Subcutaneous abdominal adipose tissue (tissue), 5 donors: ENCODE measurements around the gene AOAH.
"Not testable (repeated sequence)": the region's sequence is repeated elsewhere in the genome, so short reads cannot be mapped to it uniquely, and the experiment has no call there.

Experiments used
- H3K27ac ChIP-seq: one replicate; pipeline ENCODE4 v1.7.0; 2013; ENCODE audit warnings: low read depth, mild to moderate bottlenecking, inconsistent platforms, low read length, moderate library complexity
- H3K27me3 ChIP-seq, 5 donors: one replicate each; pipeline ENCODE4 v1.7.0; 2013; ENCODE audit warnings: low read length in 5 of 5, inconsistent platforms in 1 of 5; ENCODE audit not compliant: control insufficient read depth in 5 of 5, insufficient read depth in 4 of 5
- H3K36me3 ChIP-seq, 5 donors: one replicate each; pipeline ENCODE4 v1.7.0; 2013; ENCODE audit warnings: low read length in 5 of 5; ENCODE audit not compliant: control insufficient read depth in 5 of 5, insufficient read depth in 5 of 5
- H3K4me1 ChIP-seq, 5 donors: one replicate each; pipeline ENCODE4 v1.7.0; 2013; ENCODE audit warnings: low read length in 5 of 5, mild to moderate bottlenecking in 3 of 5, moderate library complexity in 1 of 5; ENCODE audit not compliant: control insufficient read depth in 5 of 5, insufficient read depth in 5 of 5
- H3K4me3 ChIP-seq, 5 donors: one replicate each; pipeline ENCODE4 v1.7.0; 2013; ENCODE audit warnings: low read length in 5 of 5, low read depth in 1 of 5
- H3K9ac ChIP-seq, 5 donors: one replicate each; pipeline ENCODE4 v1.7.0; 2013; ENCODE audit warnings: low read length in 5 of 5, mild to moderate bottlenecking in 4 of 5, moderate library complexity in 3 of 5
- H3K9me3 ChIP-seq, 5 donors: one replicate each; pipeline ENCODE4 v1.7.0; 2013; ENCODE audit warnings: low read length in 5 of 5; ENCODE audit not compliant: control insufficient read depth in 5 of 5
- donor health status: healthy.
- donor health status: healthy.
- donor health status: healthy.
- donor health status: healthy.
- donor health status: healthy.

AOAH gene

DNA sequence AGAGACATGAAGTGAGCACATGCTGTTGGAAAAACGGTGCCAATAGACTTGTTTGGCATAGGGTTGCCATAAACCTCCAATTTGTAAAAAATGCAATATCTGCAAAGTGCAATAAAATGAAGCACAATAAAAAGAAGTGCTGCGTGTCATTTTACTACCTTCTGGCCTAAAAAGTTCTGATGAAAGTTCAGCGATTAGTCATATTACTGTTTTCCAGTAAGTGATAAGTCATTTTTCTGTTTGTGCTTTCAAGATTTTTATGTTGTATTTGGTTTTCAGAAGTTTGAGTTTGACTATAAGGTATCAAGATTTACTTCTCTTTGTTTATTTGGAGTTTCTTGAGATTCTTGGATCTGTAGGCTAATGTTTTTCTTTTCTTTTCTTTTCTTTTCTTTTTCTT is 16.8 kb downstream of the AOAH start:
- H3K36me3 ChIP-seq: no peaks in the 10 kb centered on the region
- H3K9me3 ChIP-seq: peaks cover 0 to 12% (median 5%) of the 10 kb centered on the region in 5 donors
- H3K4me3 ChIP-seq: no peak overlapping the region
- no peak overlapping the region for H3K9ac ChIP-seq
- no peaks in the 10 kb centered on the region for H3K27me3 ChIP-seq
- H3K27ac ChIP-seq: no peak overlapping the region
- H3K4me1 ChIP-seq: no peaks in the 10 kb centered on the region

DNA sequence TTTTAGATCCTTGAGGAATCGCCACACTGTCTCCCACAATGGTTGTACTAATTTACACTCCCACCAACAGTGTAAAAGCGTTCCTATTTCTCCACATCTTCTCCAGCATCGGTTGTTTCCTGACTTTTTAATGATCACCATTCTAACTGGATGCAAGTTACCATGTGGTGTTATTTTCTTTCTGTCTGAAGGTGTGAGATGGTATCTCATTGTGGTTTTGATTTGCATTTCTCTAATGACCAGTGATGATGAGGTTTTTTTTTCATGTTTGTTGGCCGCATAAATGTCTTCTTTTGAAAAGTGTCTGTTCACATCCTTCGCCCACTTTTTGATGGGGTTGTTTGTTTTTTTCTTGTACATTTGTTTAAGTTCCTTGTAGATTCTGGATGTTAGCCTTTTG is 20.4 kb downstream of the AOAH start:
- H3K4me1 ChIP-seq, H3K9ac ChIP-seq, H3K27ac ChIP-seq, H3K36me3 ChIP-seq, H3K9me3 ChIP-seq, H3K4me3 ChIP-seq, H3K27me3 ChIP-seq: not testable (repeated sequence)

DNA sequence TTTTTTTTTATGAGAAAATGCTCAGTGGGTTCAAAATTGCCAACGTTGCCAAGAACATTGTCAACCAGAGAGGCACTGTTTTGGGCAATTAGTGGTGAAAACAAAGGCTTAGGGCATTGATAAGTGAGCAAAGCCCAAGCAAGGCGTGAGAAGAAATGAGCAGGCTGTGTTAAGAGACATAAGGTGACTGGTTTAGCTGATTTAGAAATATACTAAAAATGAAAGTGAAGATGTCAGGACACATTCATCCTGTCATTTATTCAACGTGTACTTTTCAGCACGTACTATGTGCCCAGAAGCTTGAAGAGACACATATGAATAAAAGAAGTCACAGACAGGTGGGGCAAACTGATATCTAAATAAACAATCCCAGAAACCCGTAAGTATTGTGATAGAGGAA is 31.8 kb downstream of the AOAH start:
- Histone ChIP-seq H3K27me3 (no peaks in the 10 kb centered on the region), H3K27ac (no peak overlapping the region), H3K4me1 (peaks cover 0 to 4% (median 0%) of the 10 kb centered on the region in 5 donors), H3K36me3 (no peaks in the 10 kb centered on the region), H3K4me3 (no peak overlapping the region), H3K9me3 (no peaks in the 10 kb centered on the region), H3K9ac (no peak overlapping the region)

DNA sequence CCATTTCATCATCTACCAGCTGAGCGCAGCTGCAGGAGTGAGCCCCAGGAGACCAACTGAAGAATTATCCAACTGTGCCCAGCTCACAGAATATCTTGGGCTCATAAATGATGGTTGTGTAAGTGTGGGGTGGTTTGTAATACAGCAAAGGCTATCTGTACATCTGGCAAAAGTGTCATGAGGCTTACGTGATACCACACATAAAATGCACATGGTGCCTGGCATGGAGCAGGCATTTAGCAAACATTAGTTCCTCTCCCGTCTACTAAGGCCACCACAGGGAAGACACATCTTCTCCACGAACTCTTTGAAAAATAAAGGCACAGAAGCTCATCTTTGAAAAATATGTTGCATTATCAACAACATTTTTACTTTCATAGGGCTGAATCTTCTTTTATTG is 32.3 kb downstream of the AOAH start:
- no peak overlapping the region for H3K27ac ChIP-seq
- H3K4me1 ChIP-seq: peaks cover 0 to 4% (median 0%) of the 10 kb centered on the region in 5 donors
- no peak overlapping the region for H3K4me3 ChIP-seq

DNA sequence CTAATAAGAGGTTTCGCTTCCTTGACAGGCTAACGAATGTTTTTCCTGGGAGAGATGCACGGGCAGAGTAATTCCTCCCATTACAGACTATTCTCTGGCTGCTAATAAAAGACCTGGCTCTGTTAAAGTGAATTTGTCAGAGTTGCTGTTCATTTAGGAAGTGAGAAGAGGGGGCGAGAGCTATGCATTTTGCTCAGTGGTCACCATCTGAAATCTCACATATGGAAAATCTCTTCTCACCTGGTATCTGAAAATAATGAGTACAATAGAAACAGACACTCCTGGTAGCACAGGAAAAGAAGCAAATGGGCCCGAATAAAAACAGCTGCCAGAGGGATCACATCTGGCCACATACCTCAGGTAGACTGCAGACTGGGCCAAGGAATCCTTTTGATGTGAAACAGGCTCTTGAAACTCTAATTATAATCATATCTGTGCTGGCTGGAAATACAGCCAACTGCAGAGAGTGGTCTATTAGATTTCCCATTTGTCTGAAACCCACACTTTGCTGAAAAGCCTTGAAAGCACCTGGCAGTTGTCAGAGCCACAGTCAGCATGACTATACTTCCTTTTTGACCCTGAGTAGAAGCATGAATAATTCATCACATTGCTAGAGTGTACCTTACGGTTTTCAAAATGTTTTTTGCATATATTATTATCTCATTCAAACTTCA is 33.6 kb downstream of the AOAH start:
- H3K27ac ChIP-seq: no peak overlapping the region
- peaks cover 0 to 4% (median 0%) of the 10 kb centered on the region in 5 donors for H3K4me1 ChIP-seq
- H3K27me3 ChIP-seq: no peaks in the 10 kb centered on the region
- no peaks in the 10 kb centered on the region for H3K36me3 ChIP-seq
- H3K9ac ChIP-seq: no peak overlapping the region
- no peak overlapping the region for H3K4me3 ChIP-seq
- H3K9me3 ChIP-seq: no peaks in the 10 kb centered on the region

More for the DNA sequence above, 32.3 kb downstream of the AOAH start:
- no peaks in the 10 kb centered on the region for H3K9me3 ChIP-seq
- no peak overlapping the region for H3K9ac ChIP-seq
- H3K27me3 ChIP-seq: no peaks in the 10 kb centered on the region
- H3K36me3 ChIP-seq: no peaks in the 10 kb centered on the region

DNA sequence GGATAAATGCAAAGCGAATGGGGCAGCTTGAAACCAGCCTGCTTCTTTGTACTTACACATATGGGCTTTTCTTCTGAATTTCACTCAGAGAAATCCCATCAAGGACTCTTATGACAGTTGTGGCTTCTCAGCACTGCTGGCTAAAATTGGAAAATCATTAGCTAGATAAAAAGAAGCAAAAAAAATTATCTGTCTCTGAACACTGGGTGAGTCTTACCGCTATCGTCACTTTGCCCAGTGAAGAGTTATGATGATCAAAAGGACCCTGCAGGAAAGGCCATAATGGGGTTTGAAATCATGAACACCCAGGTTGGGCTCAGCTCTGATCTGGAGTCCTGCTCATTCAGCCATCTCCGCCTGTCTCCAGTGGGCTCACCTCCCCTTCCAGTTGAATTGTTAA is 34.3 kb downstream of the AOAH start:
- H3K4me3 ChIP-seq: no peak overlapping the region
- no peaks in the 10 kb centered on the region for H3K36me3 ChIP-seq
- no peak overlapping the region for H3K27ac ChIP-seq
- no peaks in the 10 kb centered on the region for H3K27me3 ChIP-seq
- no peaks in the 10 kb centered on the region for H3K9me3 ChIP-seq
- no peak overlapping the region for H3K9ac ChIP-seq
- peaks cover 0 to 4% (median 0%) of the 10 kb centered on the region in 5 donors for H3K4me1 ChIP-seq

DNA sequence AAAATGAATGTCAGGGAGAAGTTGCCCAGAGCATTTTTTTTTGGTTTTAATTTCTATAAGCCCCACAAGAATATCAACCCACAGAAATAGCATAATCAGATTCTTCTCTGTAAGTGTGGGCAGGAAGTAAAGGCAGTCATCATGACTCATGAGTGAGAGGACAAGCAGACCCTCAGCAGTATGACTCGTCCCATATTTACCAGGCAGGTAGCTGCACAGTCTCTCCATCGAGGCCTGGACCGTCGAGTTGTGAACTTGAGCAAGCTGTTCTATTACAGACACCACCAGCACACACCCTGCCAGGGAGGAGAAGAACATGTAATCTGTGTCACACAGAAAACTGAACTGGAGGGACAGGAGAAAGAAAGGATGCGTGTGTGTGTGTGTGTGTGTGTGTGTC is 37.8 kb downstream of the AOAH start:
- no peak overlapping the region for H3K27ac ChIP-seq

DNA sequence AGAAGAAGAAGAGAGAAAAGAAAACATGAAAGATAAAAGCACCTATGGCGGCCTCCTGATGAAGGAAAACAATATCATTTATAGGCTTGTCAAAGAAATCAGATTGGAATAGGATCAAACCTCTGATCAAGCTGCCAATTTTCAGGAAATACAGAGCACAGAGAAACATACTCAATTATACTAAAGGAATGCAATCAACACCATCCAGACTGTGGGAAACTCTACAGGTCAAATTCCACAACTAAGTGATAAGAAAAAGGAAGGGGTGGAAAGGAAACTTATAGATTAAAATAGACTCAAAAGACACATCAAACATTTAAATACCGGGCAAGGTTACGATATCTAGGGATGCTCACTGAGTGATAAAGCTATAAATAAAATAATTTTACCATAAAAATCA is 39.3 kb downstream of the AOAH start:
- no peaks in the 10 kb centered on the region for H3K9me3 ChIP-seq
- H3K27ac ChIP-seq: no peak overlapping the region
- H3K36me3 ChIP-seq: no peaks in the 10 kb centered on the region
- no peaks in the 10 kb centered on the region for H3K4me1 ChIP-seq
- no peak overlapping the region for H3K4me3 ChIP-seq
- H3K9ac ChIP-seq: no peak overlapping the region
- H3K27me3 ChIP-seq: no peaks in the 10 kb centered on the region

More for the DNA sequence above, 37.8 kb downstream of the AOAH start:
- no peaks in the 10 kb centered on the region for H3K36me3 ChIP-seq
- no peak overlapping the region for H3K4me3 ChIP-seq
- no peak overlapping the region for H3K9ac ChIP-seq
- H3K27me3 ChIP-seq: no peaks in the 10 kb centered on the region
- no peaks in the 10 kb centered on the region for H3K4me1 ChIP-seq
- no peaks in the 10 kb centered on the region for H3K9me3 ChIP-seq

DNA sequence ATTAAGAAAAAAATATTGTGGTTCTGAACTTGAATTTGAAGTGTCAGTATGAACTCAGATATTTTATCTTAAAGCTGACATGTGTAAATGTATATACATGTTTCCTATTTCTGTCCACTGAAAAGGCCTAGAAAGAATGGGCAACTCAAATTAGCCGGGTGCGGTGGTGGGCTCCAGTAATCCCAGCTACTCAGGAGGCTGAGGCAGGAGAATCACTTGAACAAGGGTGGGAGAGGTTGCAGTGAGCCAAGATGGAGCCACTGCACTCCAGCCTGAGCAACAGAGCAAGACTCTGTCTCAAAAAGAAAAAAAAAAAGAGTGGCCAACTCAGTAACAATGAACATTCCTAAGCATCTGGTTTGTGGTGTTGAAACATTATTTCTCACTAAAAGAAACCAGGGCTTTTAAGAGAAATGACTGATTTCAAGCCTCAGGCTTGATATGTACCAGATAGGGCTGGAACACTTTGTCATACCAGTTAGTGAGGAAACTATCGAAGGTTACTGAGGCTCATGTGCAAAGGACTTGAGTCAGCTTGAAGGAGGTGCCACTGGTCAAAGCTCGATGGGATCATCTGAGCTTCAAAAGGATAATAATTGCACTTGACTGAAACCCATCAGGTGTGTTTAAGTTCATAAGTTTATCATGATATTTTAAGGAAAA is 40.5 kb downstream of the AOAH start:
- Histone ChIP-seq H3K27me3 (no peaks in the 10 kb centered on the region), H3K4me1 (peaks cover 0 to under 1% (median 0%) of the 10 kb centered on the region in 5 donors), H3K4me3 (no peak overlapping the region), H3K36me3 (no peaks in the 10 kb centered on the region), H3K9me3 (no peaks in the 10 kb centered on the region), H3K27ac (no peak overlapping the region), H3K9ac (no peak overlapping the region)

DNA sequence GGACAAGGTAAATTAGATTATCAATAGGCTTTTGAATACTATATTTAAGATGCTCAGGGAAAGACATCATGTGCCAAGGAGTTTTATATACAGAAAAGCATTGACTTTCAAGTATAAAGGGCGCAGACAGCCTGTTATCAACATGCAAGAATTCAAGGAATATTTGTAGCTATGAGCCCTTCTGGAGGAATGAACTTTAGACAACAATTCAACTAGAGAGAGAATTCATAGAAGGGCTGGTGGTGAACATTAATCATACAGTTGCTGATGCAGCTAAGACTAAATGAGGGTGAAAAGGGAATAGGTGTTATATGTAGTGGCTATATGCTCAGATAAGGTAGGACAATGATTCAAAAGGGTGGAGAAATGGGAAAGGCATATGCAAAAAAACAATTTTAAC is 41.2 kb downstream of the AOAH start:
- Histone ChIP-seq H3K27me3 (no peaks in the 10 kb centered on the region), H3K9ac (no peak overlapping the region), H3K27ac (no peak overlapping the region), H3K4me1 (peaks cover 0 to 5% (median 0%) of the 10 kb centered on the region in 5 donors), H3K36me3 (no peaks in the 10 kb centered on the region), H3K9me3 (no peaks in the 10 kb centered on the region), H3K4me3 (no peak overlapping the region)
